Duodenal mucosa (tissue), 2 donors: ENCODE measurements around the gene KCNH1.

Experiments used
- H3K27ac ChIP-seq: one replicate; pipeline ENCODE4 v1.7.0; 2013; ENCODE audit warnings: low read depth, low read length
- H3K27me3 ChIP-seq, 2 donors: one replicate each; pipeline ENCODE4 v1.7.0; 2013; ENCODE audit warnings: low read length in 2 of 2, control low read depth in 1 of 2; ENCODE audit not compliant: insufficient read depth in 2 of 2, control insufficient read depth in 1 of 2
- H3K36me3 ChIP-seq, 2 donors: one replicate each; pipeline ENCODE4 v1.7.0; 2013; ENCODE audit warnings: low read length in 2 of 2, control low read depth in 1 of 2; ENCODE audit not compliant: insufficient read depth in 2 of 2, control insufficient read depth in 1 of 2
- H3K4me1 ChIP-seq, 2 donors: one replicate each; pipeline ENCODE4 v1.7.0; 2013; ENCODE audit warnings: low read length in 2 of 2, control low read depth in 1 of 2; ENCODE audit not compliant: insufficient read depth in 2 of 2, control insufficient read depth in 1 of 2
- H3K4me3 ChIP-seq, 2 donors: one replicate each; pipeline ENCODE4 v1.7.0; 2013; ENCODE audit warnings: low read length in 2 of 2, low read depth in 1 of 2
- H3K9ac ChIP-seq, 2 donors: one replicate each; pipeline ENCODE4 v1.7.0; 2013; ENCODE audit warnings: low read length in 2 of 2, low read depth in 1 of 2
- H3K9me3 ChIP-seq, 2 donors: one replicate each; pipeline ENCODE4 v1.7.0; 2013; ENCODE audit warnings: low read length in 2 of 2, control low read depth in 1 of 2; ENCODE audit not compliant: control insufficient read depth in 1 of 2

The KCNH1 gene

DNA sequence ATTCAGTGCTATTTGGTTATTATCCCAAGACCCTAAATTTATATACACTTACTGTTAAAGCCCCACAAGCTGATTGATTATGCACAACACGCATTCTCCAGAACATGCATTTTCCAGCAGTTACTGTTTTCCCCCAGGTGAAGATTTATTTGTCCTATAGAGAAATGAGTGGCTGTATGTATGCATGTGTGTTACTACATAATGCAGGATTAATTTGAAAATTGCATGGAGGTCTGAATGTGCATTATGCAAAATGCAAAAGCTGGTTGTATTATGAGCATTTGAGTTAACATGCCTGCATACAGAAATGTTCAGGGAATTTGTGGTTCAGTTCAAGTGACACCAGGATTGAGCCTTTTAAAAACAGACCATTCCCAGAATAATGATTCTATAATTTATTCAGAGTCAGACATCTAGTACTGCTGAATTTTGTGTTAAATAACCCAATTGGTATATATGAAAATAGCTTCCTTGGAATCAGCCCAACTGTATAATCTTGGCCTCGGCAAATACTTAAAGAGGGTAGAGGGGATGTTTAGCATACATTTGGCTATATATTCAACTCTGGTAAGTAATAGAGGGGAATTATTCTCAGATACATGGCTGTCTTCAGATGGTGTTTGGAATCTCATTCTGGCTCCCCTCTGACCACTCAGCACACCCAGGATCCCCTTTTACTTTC lies 485.2 kb downstream of the KCNH1 start:
- H3K9ac ChIP-seq: no peak overlapping the region
- H3K4me1 ChIP-seq: peaks cover 0 to 4% of the 10 kb centered on the region in 2 donors
- H3K27me3 ChIP-seq: no peaks in the 10 kb centered on the region
- H3K27ac ChIP-seq: no peak overlapping the region
- H3K36me3 ChIP-seq: no peaks in the 10 kb centered on the region
- H3K4me3 ChIP-seq: no peak overlapping the region
- H3K9me3 ChIP-seq: peaks cover 0 to 2% of the 10 kb centered on the region in 2 donors

DNA sequence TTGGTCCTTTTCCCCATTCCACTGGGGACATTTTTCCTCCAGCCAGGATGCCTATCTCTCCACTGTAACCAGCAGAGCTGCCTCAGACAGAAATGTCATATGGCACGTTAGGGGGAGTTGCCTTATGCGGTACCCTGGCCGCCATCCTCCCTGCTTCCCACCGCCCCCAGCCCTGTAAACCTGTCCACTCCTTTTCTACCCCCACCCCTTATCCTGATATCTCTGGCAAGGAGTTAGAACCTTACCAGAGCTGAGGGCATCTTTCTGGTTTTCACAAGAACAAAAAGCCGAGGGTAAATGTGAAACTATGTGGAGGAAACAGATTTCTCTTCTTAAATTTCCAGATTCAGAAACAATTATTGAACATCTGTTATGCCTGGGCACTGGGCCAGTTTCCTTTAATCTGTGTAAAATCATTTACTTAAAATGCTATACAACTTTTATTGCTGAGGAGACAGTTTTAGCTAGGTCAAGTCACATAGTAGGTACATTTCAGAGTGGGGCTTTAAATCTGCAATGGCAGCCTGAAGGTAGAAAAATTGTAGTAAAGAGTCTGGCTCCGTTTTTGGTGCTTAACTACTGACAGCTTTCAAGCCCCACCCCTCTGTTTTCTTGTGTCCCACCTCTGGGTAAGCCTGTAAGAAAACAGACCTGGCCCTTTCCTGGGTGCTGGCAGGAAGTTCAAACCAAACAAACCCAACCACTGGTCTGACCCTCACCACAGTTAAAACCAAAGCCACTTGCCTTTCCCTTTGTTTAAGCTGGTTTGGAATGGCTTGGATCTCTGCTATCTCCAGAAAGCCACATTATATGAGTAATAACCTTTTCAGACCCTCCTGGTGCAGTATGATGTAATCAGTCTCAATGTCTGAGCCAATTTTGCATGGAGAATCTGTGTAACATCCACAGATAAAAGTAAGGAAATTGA lies 486.3 kb downstream of the KCNH1 start:
- Histone ChIP-seq H3K36me3 (no peaks in the 10 kb centered on the region), H3K27ac (no peak overlapping the region), H3K4me1 (peaks cover 0 to 4% of the 10 kb centered on the region in 2 donors), H3K9me3 (no peaks in the 10 kb centered on the region), H3K4me3 (no peak overlapping the region), H3K9ac (no peak overlapping the region), H3K27me3 (no peaks in the 10 kb centered on the region)

DNA sequence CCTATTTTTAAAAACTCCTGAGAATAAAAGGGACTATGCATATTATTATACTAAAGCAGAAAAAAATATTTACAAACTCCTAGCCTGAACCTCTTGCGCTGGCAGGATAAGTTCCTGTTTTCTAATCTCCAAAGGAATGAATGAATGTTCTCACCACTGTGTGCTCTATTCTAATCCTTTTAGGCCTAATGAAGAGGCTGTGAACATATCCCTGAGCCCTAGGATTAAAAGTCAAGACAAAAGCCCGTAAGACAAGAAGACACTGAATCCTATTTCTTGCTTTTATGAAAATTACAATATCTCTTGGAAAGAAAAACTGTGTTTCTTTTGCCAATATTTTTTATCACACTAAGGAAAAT lies 487.7 kb downstream of the KCNH1 start:
- H3K36me3 ChIP-seq: no peaks in the 10 kb centered on the region
- no peaks in the 10 kb centered on the region for H3K9me3 ChIP-seq
- H3K9ac ChIP-seq: no peak overlapping the region
- H3K27ac ChIP-seq: no peak overlapping the region
- H3K4me3 ChIP-seq: no peak overlapping the region
- no peaks in the 10 kb centered on the region for H3K27me3 ChIP-seq
- peaks cover 0 to 4% of the 10 kb centered on the region in 2 donors for H3K4me1 ChIP-seq

DNA sequence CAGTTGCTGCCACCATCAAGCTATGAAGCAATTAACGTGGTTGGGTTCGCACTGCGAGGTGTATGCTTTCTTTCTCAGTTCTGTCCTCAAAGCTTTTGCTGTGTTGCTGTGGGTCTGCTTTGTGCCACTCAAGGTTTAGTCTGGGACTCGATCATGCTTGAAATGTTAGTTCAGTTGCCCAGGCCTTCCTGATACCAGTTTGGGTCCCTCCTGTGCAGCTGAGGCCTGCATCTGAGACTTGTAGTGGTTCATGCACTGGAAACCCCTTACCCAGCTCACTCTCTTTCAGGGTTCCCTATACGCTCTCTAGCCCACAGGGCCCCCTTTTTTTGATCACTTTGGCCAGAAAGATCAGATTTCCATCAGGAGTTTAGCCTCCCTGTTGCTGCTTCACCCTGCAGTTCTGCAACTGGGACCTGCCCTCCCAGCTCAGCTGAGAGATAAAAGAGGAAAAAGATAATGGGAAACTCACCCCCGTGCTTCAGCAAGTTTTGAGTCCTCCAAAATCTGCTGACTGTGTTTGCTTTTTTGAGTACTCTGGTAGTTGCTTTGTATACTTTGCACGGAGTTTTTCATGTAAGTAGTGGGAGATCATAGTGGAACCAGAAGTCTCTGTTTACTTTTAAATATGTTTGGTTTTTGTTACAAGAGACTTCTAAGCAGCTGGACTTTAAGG lies 488.2 kb downstream of the KCNH1 start:
- Histone ChIP-seq H3K4me3 (no peak overlapping the region), H3K9ac (no peak overlapping the region), H3K36me3 (no peaks in the 10 kb centered on the region), H3K27me3 (no peaks in the 10 kb centered on the region), H3K9me3 (no peaks in the 10 kb centered on the region), H3K4me1 (peaks cover 0 to 4% of the 10 kb centered on the region in 2 donors), H3K27ac (no peak overlapping the region)

DNA sequence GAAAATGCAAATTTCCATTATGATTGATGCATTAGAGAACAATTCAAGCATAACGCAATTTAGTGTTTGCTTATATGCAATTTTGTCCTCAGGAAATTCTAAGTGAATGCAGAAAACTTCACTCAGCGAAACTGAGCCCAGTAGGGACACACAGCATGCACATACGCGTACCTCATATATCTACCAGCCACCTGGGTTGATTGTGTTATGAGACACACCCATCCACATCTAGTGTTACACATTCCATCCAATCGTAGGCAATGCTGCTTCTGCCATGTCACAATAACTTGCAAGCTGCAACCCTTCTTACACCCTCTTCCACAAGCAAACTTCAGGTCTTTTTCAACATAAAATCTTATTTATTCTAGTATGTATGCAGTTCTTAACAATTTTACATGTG lies 492.4 kb downstream of the KCNH1 start:
- H3K27me3 ChIP-seq: no peaks in the 10 kb centered on the region
- no peak overlapping the region for H3K4me3 ChIP-seq
- H3K27ac ChIP-seq: no peak overlapping the region

DNA sequence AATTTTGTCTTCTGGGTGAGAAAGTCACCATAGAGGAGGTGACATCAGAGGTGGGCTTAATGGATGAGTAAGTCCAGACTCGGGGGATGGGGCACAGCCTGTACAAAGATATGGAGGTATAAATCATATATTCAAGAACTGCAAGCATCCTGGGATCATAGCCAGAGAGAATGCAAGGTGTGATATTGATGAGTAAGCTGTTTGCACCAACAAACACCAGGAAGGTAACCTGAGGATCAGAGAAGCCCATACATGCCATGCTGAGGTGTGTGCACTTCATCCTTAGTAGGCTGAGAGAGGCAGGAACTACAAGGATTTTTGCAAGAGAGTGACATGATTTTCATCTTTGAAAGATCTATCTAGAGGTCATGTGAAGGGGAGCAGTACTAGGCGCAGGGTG lies 498.8 kb downstream of the KCNH1 start:
- no peaks in the 10 kb centered on the region for H3K36me3 ChIP-seq
- H3K9ac ChIP-seq: no peak overlapping the region
- no peaks in the 10 kb centered on the region for H3K27me3 ChIP-seq
- no peaks in the 10 kb centered on the region for H3K4me1 ChIP-seq
- H3K27ac ChIP-seq: no peak overlapping the region
- no peaks in the 10 kb centered on the region for H3K9me3 ChIP-seq
- no peak overlapping the region for H3K4me3 ChIP-seq

More for the DNA sequence above, 492.4 kb downstream of the KCNH1 start:
- Histone ChIP-seq H3K9me3 (no peaks in the 10 kb centered on the region), H3K4me1 (peaks cover 0 to 4% of the 10 kb centered on the region in 2 donors), H3K36me3 (no peaks in the 10 kb centered on the region), H3K9ac (no peak overlapping the region)

DNA sequence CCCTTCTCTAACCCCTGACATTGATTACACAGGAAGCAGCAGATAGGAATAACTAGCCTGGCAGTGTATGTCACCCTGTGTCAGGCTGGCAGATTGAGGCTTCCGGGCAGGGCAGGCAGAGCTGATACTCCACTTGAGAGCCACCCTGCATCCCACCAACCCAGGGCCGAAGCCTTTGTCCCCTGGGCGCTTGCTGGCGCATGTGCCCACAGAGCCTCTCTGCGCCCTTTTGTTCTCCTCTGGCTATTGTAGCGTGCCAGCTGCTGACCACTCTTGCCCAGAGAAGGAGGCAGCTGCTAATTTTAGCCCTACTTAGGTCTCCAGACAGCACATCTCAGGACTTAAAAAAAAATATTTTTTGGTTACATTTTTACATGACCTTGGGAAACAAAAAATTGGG lies 500.3 kb downstream of the KCNH1 start:
- H3K4me3 ChIP-seq: no peak overlapping the region
- H3K36me3 ChIP-seq: no peaks in the 10 kb centered on the region
- H3K27ac ChIP-seq: no peak overlapping the region
- H3K4me1 ChIP-seq: no peaks in the 10 kb centered on the region
- H3K9me3 ChIP-seq: no peaks in the 10 kb centered on the region
- no peaks in the 10 kb centered on the region for H3K27me3 ChIP-seq
- H3K9ac ChIP-seq: no peak overlapping the region

DNA sequence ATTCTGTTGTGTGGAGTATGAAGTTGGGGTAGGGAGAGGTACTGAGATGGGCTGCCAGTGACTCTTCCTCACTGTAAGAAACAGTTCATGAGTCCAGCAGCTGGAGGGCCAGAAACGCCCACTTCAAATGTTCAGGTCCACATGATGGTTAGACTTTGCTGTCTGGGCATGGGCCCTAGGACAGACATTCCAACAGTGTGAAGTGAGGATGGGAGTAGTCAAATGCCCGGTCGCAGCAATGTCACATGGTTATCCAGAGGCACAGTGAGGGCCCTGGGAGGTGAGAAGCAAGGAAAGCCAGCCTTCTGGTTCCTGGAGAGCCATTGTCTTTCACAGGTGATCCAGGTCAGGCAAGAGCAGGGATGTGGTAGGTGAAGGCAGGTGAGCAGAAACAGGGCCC lies 500.8 kb downstream of the KCNH1 start:
- no peak overlapping the region for H3K9ac ChIP-seq
- no peak overlapping the region for H3K27ac ChIP-seq
- H3K36me3 ChIP-seq: no peaks in the 10 kb centered on the region
- no peak overlapping the region for H3K4me3 ChIP-seq
- no peaks in the 10 kb centered on the region for H3K27me3 ChIP-seq
- no peaks in the 10 kb centered on the region for H3K4me1 ChIP-seq
- H3K9me3 ChIP-seq: no peaks in the 10 kb centered on the region

DNA sequence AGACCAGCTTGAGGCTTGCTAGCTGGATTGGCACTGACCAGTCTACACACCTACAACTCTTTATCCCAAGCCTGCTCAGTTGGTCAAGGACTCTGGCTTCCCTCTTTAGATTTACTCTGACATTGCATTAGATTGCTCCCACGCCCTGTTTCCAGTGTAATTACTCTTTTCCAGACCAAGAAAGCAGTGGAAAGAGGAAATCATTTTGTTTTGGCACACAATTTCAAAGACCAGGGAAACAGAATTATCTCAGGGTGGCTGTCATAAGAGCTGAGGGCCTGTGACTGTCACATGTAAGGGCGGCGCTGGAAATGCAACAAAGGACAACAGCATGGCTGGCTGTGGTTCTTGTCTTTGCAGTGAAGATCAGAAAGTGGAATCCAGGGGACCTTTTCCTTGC lies 502.5 kb downstream of the KCNH1 start:
- Histone ChIP-seq H3K9me3 (no peaks in the 10 kb centered on the region), H3K27ac (no peak overlapping the region)

DNA sequence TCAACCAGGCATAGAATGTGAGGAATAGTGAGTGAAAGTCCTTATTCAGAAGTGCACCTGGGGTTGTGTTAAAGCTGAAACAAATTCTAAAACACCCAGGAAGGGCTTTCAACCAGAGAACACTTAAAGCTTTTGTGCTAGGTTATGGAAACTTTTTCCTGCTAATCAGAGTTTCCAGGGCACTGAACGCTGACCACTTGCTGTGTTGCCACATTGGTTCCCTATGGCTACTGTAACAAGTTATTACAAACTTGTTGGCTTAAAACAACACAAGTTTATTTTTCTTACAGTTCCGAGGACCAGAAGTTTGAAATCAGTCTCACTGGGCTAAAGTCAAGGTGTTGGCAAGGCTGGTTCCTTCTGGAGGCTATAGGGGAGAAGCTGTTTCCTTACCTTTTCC lies 504.7 kb downstream of the KCNH1 start:
- Histone ChIP-seq H3K27me3 (no peaks in the 10 kb centered on the region), H3K27ac (no peak overlapping the region), H3K9ac (no peak overlapping the region), H3K4me1 (no peaks in the 10 kb centered on the region), H3K4me3 (no peak overlapping the region), H3K36me3 (no peaks in the 10 kb centered on the region), H3K9me3 (no peaks in the 10 kb centered on the region)

More for the DNA sequence above, 502.5 kb downstream of the KCNH1 start:
- H3K27me3 ChIP-seq: no peaks in the 10 kb centered on the region
- H3K36me3 ChIP-seq: no peaks in the 10 kb centered on the region
- H3K4me3 ChIP-seq: no peak overlapping the region
- no peaks in the 10 kb centered on the region for H3K4me1 ChIP-seq
- no peak overlapping the region for H3K9ac ChIP-seq
